AG09319 (cell line): Measurements from ENCODE around the gene MPV17L2.
"Not testable (repeated sequence)": the region's sequence is repeated elsewhere in the genome, so short reads cannot be mapped to it uniquely, and the experiment has no call there.

Experiments
- DNase-seq: peaks from one replicate; pipeline ENCODE4 v3.0.0-alpha.2; 2010; ENCODE audit warnings: low read depth; ENCODE audit errors: extremely low read depth
- TF ChIP-seq, protein P1 (sequence below): IDR thresholded peaks from 2 replicates; pipeline ENCODE4 v1.5.1; 2011; ENCODE audit warnings: low read depth, mild to moderate bottlenecking, inconsistent platforms, low read length, moderate library complexity

MPV17L2 gene

DNA sequence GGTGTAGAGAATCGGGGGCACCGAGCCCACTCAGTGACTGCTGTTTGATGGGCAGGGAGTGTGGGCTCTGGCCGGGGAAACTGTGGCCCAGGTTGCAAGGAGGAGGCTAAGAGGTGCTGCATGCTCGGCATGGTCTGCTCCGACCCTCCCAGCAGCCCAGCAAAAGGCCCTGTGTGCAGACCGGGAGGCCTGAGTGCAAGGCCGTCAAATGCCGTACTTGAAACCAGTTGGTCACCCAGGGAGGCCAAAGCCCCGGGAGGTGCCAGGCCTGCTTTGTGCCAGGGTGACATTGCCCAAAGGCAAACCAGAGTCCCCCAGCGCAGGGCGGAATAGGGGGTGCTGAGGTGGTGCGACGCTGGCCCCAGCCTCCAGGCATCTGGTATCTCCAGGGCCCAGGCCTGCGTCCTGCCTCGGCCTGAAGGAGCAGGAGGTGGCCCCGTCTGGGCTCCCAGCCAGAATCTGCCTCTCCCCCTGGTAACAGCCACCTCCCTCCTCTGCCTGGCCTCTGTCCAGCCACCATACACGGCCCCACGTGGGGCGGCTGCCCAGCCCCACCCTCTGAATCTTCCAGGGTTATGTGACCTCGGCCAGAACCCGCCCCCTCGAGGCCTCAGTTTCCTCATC, 36.1 kb upstream of the MPV17L2 start:
- DNase-seq: peak; percentile 59
- TF ChIP-seq, protein P1, sequence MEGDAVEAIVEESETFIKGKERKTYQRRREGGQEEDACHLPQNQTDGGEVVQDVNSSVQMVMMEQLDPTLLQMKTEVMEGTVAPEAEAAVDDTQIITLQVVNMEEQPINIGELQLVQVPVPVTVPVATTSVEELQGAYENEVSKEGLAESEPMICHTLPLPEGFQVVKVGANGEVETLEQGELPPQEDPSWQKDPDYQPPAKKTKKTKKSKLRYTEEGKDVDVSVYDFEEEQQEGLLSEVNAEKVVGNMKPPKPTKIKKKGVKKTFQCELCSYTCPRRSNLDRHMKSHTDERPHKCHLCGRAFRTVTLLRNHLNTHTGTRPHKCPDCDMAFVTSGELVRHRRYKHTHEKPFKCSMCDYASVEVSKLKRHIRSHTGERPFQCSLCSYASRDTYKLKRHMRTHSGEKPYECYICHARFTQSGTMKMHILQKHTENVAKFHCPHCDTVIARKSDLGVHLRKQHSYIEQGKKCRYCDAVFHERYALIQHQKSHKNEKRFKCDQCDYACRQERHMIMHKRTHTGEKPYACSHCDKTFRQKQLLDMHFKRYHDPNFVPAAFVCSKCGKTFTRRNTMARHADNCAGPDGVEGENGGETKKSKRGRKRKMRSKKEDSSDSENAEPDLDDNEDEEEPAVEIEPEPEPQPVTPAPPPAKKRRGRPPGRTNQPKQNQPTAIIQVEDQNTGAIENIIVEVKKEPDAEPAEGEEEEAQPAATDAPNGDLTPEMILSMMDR: no peak

DNA sequence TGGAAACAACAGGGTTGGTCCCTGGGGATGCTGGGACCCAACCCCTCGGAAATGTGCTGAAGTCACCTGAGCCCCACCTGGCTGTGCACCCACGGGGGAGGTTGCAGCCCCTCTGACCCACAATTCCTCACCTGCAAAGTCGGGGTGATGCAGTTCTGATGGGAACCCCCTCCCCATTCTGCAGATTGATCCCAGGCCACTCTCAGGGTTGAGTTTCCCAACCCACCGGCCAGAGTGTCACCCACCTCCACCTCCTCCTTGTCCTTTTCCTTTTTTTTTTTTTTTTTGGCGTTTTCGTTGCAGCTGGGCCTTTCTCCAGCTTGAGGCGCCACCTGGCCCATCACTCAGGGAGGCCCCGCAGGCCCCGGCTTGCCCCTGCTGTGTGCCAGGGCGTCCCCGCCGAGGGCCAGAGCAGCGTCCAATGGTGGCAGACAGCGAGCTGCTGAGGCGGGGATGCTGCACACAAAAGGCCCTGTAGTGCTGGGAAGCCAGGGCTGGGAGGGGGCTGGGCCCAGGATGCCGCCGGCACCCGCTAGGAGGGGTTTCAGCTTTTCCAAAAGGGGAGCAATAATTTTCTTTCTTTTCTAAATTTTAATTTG, 35.5 kb upstream of the MPV17L2 start:
- TF ChIP-seq, protein P1: no peak
- DNase-seq: no peak

DNA sequence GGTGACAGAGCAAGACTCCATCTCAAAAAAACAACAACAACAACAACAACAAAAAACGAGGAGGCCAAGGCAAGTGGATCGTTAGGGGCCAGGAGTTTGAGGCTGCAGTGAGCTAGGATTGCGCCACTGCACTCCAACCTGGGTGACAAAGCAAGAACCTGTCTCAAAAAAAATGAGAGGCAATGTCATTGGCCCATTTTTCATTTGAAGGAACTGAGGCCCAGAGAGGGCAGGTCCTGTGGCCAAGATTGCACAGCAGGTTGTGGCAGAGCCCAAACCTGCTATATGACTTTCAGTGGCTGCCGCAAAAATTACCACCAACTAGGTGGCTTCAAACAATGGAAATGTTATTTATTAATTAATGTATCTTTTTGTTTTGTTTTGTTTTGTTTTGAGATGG, 34.6 kb upstream of the MPV17L2 start:
- TF ChIP-seq, protein P1: no peak
- DNase-seq: no peak

DNA sequence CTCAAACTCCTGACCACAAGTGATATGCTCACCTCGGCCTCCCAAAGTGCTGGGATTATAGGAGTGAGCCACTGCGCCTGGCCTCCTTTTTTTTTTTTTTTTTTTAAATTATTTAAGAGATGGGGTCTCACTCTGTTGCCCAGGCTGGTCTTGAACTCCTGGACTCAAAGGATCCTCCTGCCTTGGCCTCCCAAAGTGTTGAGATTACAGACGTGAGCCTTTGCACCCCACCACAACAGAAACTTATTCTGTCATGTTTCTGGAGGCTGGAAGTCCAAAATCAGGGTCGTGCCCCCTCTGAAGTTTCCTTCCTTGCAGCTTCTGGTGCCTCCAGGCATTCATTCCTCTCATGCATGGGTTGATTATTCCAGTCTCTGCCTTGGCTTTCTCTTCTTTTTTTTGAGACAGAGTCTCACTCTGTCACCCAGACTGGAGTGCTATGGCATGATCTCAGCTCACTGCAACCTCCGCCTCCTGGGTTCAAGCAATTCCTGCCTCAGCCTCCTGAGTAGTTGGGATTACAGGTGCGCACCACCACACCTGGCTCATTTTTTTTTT, 33.9 kb upstream of the MPV17L2 start:
- not testable (repeated sequence) for DNase-seq

DNA sequence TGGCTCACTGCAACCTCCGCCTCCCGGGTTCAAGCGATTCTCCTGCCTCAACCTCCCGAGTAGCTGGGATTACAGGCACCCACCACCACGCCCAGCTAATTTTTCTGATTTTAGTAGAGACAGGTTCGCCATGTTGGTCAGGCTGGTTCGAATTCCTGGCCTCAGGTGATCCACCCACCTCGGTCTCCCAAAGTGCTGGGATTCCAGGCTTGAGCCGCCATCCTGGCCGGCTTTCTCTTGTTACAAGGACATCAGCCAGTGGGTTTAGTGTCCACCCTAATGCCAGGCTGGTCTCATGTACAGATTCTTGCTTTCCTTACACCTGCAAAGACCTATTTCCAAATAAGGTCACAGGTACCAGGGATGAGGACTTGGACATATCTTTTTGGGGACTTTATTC, 33.2 kb upstream of the MPV17L2 start:
- DNase-seq: no peak
- TF ChIP-seq, protein P1: no peak

DNA sequence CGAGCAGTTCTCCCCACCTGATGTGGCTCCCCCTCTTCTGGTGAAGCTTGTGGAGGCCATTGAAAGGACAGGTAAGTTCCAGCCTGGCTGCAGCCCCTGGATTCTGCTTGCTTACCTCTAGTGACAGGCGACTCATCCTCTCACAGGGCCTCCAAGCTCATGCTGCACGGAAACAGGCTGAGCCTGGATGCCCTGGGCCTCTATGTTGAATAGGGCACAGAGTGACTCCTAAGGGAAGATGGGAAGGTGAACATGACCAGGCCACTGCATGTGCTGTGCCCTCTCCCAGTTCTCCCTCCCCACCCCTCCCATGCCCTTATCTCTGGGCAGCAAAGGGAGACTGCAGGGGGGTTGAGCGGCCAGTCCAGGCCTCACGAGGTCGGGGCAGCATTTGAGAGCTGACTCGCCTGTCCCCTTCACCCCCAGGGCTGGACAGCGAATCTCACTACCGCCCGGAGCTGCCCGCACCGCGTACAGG, 32.5 kb upstream of the MPV17L2 start:
- no peak for DNase-seq
- TF ChIP-seq, protein P1: no peak

DNA sequence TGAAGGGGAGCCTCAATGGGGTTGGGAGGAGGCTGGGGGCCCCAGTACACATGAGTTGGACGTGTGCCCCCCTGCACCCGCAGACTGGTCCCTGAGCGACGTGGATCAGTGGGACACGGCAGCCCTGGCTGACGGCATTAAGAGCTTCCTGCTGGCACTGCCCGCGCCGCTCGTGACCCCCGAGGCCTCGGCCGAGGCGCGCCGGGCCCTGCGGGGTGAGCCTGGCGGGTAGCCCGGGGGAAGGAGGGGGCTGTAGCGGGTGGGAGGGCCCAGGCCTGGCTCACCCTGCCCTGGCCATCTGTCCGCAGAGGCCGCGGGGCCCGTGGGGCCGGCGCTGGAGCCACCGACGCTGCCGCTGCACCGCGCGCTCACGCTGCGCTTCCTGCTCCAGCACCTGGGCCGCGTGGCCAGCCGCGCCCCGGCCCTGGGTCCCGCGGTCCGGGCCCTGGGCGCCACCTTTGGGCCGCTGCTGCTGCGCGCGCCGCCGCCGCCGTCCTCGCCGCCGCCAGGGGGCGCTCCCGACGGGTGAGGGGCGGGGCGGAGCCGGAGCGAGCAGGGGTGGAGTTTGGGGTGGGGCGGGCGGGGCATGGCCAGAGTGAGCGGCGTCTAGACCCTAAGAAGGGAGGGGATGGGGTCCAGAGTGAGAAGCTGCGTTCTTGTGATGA, 31.9 kb upstream of the MPV17L2 start:
- TF ChIP-seq, protein P1: peak; percentile 22
- peak; percentile 19 for DNase-seq
